ENCODE data around the gene EEF1A2.
"Not testable (repeated sequence)": the region's sequence is repeated elsewhere in the genome, so short reads cannot be mapped to it uniquely, and the experiment has no call there.

Gene EEF1A2

GRCh38 chr20:63519668-63520503, 21.0 kb upstream of the EEF1A2 start:
- DNase-seq, result peak; percentile 54

DNA sequence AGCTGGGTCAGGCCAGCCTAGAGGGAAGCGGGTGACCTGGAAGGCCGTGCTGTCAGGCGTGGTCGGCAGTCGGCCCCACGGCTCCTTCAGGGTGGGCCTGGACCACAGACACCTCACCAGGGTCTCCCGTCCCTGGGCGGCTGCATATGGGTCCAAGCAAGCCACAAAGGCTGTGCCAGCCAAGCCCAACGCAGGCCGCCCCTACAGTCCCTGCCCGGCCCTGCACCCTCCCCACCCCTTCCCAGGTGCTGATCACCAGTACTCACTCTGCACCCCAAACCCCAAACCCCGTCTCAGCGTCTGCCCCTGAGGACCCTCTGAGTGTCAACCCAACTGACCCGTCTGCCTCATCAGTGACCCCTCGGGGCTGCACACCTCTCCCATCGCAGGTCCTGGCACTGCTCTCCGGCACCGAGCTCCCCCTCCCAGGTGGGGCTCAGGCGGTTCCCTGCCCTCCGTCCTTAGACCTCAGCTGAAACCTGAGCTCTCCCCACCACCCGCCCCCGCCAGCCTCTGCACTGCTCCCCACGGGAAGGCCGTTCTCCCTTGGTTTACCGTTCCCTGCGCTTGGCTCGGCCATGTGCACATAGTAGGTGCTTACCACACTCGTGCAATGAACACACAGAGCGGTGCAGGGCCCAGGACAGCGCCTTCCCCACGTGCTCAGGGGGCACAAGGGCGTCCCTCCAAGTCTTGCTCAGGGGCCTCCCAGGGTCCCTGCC, 20.2 kb upstream of the EEF1A2 start:
- no peak for DNase-seq

- no peak for DNase-seq
These were observed 19.5 kb upstream of the EEF1A2 start for GRCh38 chr20:63518351-63518861.

GRCh38 chr20:63517376-63518309, 18.8 kb upstream of the EEF1A2 start:
- no peak for DNase-seq

- not testable (repeated sequence) for DNase-seq
These were observed 15.6 kb upstream of the EEF1A2 start for GRCh38 chr20:63514520-63514919.

DNA sequence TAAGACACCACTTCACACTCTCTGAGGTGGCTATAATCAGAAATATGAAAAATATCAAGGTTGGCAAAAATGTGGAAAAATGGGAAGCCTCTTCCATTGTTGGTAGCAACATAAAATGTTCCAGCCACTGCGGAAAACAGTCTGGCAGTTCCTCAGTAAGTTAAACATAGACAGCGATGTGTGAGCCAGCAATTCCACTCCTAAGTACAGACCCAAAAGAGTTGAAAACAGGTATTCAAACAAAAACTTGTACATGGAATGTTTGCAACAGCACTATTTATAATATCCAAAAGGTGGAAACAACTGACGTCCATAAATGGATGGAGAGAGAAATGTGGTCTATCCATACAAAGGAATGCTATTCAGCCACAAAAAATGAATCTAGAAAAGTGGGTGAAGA, 14.3 kb upstream of the EEF1A2 start:
- no peak for DNase-seq

DNA sequence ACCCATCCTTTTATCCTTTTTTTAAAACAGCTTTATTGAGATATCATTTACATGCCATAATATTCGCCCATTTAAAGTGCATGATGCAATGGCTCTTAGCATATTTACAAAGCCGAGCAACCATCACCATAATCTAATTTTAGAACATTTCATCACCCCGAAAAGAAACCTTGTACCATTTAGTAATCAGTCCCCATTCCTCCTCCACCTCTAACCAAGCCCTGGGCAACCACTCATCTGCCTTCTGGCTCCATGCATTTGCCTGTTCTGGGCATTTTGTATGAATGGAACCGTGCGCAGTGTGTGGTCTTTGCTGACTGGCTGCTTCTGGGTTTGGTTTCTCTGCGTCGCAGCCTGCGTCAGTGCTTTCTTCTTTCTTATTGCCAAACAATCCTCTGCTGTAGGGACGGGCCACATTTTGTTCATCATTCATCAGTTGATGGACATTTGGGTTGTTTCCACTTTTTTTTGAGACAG, 10.2 kb upstream of the EEF1A2 start:
- no peak for DNase-seq

DNA sequence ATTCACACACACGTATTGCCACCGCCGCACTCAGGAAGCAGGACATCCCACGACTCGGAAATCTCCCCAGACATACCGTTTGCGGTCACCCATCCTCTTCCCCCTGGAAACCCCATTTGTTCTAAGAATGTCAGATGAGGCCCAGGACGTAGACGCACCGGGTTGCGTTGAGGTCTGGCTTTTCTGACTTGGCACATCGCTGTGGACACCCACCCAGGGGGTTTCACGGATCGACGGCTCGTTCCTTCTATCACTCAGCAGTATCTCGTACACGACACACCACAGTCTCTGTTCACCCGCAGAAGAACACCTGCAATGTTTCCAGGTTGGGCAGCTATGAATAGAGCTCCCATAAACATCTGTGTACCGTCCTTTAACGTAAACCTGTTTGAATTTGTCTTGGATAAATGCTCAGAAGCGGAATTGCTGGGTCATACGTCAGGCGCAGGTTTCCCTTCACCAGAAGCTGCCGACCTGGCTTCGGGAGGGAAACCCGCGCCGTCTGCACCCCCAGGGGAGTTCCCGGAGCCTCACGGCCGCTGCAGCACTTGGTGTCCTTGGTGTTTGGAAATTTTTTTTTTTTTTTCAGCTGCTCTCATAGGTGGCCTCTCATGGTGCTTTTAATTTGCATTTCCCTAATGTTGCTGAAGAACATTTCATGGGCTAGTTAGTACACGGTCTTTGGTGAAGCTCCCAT, 9.3 kb upstream of the EEF1A2 start:
- no peak for DNase-seq

DNA sequence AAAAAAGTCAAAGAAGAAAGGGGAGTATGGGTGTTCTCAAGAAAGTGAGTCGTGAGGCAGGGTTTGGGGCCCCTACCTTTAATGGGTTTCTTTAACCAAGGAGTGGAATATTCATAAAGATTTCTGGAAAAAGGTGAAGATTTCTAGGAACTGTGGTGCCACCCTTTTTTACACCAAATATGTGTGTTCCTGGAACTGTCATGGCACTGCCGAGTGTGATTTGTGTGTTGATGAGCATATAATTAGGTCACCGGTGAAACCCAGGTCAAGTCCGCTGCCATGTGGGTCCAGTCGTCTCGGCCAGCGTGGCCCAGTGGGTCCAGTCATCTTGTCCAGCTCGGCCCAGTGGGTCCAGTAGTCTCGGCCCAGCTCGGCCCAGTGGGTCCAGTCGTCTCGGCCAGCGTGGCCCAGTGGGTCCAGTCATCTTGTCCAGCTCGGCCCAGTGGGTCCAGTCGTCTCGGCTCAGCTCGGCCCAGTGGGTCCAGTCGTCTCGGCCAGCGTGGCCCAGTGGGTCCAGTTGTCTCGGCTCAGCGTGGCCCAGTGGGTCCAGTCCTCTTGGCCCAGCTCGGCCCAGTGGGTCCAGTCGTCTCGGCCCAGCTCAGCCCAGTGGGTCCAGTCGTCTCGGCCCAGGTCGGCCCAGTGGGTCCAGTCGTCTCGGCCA, 8.3 kb upstream of the EEF1A2 start:
- no peak for DNase-seq

- no peak for DNase-seq
These were observed 6.8 kb upstream of the EEF1A2 start for GRCh38 chr20:63505723-63506122.

DNA sequence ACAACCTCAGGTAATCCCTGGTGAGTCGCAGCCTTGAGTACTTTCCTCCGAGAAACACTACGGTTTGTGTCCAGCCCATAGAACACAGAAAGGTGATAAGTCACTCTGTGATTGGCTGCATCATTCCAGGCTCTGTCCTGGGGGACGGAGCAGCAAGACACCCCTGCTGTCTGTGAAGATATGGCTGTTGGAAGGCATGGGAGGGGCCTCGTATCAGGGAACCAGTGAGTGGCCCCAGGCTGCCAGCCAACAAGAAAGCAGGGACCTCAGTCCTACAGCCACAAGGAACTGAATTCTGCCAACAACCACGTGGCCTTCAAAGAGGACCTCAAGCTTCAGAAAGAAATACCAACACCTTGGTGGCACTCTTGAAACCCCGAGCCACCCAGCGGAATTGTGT, 6.4 kb upstream of the EEF1A2 start:
- DNase-seq, result no peak

GRCh38 chr20:63504642-63505041, 5.8 kb upstream of the EEF1A2 start:
- no peak for DNase-seq

DNA sequence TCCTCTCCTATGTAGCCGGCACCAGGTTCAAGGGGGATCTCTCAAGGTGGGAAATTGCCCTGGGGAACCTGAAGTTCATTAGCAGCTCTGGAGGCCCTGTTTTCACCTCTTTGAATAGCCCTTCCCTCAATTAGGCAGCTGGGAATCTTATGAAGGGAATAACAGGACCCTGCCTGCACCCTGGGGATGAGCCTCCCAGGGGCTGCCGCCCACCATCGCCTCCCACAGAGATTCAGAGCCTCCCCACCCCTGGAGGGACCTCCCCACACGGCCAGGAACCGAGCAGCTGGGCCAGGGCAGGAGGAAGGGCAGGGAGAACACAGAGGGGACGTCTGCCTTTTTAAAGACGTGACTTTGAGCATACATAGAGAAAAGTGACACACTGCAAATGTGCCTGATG, 4.6 kb upstream of the EEF1A2 start:
- DNase-seq, result no peak

GRCh38 chr20:63502671-63503172, 3.8 kb upstream of the EEF1A2 start:
- no peak for DNase-seq

DNA sequence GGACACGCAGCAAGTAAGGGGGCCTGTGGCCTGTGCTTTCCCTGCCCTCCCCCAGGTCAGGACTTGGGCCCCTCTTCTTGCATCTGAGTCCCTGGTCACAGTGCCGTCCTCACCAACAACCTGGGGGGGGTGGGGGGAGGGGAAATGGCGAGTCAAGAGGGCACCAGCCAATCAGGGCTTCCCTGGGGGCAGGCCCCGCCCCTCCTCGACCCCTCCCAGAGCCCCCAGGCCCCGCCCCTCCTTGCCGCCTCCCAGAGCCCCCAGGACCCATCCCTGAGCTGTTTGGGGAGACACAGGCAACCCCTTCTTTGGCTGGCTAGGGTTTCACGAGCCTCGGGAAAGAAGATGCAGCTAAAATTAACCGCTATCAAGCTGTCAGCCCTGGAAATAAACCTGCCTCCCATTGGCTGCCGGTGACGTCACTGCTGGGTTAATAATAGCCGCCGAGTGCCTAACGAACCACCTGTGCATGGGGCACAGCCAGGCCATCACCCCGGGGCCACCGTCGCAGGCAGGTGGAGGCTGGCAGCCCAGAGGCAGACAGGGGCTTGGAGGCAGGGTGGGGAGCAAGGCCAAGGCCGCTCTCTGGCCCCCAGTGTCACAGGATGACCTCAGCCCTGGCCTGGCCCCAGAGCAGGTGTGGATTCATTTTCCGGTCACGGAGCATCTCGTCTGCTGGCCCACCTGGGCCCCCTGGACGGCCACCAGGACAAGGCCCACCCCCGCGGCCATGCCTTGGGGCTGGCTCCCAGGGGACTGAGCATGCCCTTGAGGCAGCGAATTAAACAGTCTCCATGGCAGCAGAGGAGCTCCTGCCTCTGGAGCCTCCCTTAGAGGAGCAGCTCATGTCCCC, 3.2 kb upstream of the EEF1A2 start:
- no peak for DNase-seq

GRCh38 chr20:63500902-63501817, 2.3 kb upstream of the EEF1A2 start:
- DNase-seq, result no peak

- DNase-seq, result no peak
These were observed 1.4 kb upstream of the EEF1A2 start for GRCh38 chr20:63500151-63500901.

- DNase-seq, result no peak
These were observed 571 bp upstream of the EEF1A2 start for GRCh38 chr20:63499338-63499969.
